HCT116 (cell line): Measurements from ENCODE around the gene AP3D1. TPM values are rescaled to one million over a fixed set of nuclear protein-coding genes. Genes with fewer than 3 reads are reported as not detected.
A peak's percentile ranks its signal among the peaks of the same experiment; 100 is the strongest.

Experiments used
- ATAC-seq: fragments of 200-7000 bp; cut with Tn5 transposase; 2 replicates; pipeline ENCODE4 v1.9.1; 2020; ENCODE audit warnings: mild to moderate bottlenecking, moderate library complexity
- BruUV-seq: library from RNA; stranded (reverse); fragments of 400-500 nt; replicated peaks from 2 replicates; lab custom pipeline; 2021; lab: Mats Ljungman, UMichigan
- CTCF ChIA-PET: fragments of 300-600 bp; sonication (Branson Sonifier 250); formaldehyde crosslinking; loops from one replicate; lab custom pipeline; 2021; ENCODE audit warnings: antibody characterized with exemption; lab: Charles Lee
- POLR2A ChIA-PET: fragments of 300-600, 350-600 bp; sonication (Branson Sonifier 250); formaldehyde crosslinking; loops from one replicate; lab custom pipeline; 2021; ENCODE audit warnings: antibody characterized with exemption; lab: Charles Lee
- RAD21 ChIA-PET, 2 experiments: fragments of 300-600 bp; sonication (Branson Sonifier 250); formaldehyde crosslinking; loops; one replicate each; lab custom pipeline; 2023; ENCODE audit warnings: low total read pairs in 2 of 2; ENCODE audit not compliant: uncharacterized antibody in 2 of 2, unreplicated experiment in 2 of 2, low non-redundant PET in 1 of 2; lab: Charles Lee
- DNase-seq: peaks from one replicate; pipeline ENCODE4 v3.0.0-alpha.2; 2010; ENCODE audit warnings: low read depth, low spot score
- H2AFZ ChIP-seq: fragments of 200-600 bp; shearing (Covaris generic), sonication (generic); 2 replicates; pipeline ENCODE4 v1.6.1; 2017; ENCODE audit warnings: low read depth, mixed run types, mixed read lengths, antibody characterized with exemption, low read length; ENCODE audit not compliant: poor library complexity, severe bottlenecking
- H3K27ac ChIP-seq: 2 replicates; pipeline ENCODE4 v1.5.1; 2012; ENCODE audit warnings: low read depth, low read length
- H3K27me3 ChIP-seq: fragments of 200-600 bp; sonication (generic); 2 replicates; pipeline ENCODE4 v1.6.1; 2016; ENCODE audit warnings: mixed run types, low read length, mixed read lengths; ENCODE audit not compliant: insufficient read depth
- H3K36me3 ChIP-seq, 2 experiments: fragments of 200-500 bp in 1 of 2; fragments of 200-600 bp in 1 of 2; sonication (Bioruptor generic) in 1 of 2; sonication (generic) in 1 of 2; 2 replicates each; pipeline versions ENCODE4 v1.5.1 to v1.6.1; 2014 to 2016; ENCODE audit warnings: low read length in 2 of 2, inconsistent platforms in 1 of 2, mixed read lengths in 1 of 2, mixed run types in 1 of 2; ENCODE audit not compliant: insufficient read depth in 2 of 2, control insufficient read depth in 1 of 2
- H3K4me1 ChIP-seq, 2 experiments: fragments of 200-600 bp in 1 of 2; sonication (generic) in 1 of 2; 2 replicates each; pipeline versions ENCODE4 v1.5.1 to v1.6.1; 2012 to 2017; ENCODE audit warnings: low read length in 2 of 2, inconsistent platforms in 1 of 2, mild to moderate bottlenecking in 1 of 2, mixed read lengths in 1 of 2, mixed run types in 1 of 2, moderate library complexity in 1 of 2; ENCODE audit not compliant: insufficient read depth in 2 of 2, control insufficient read depth in 1 of 2
- H3K4me2 ChIP-seq: fragments of 200-600 bp; sonication (generic); 2 replicates; pipeline ENCODE4 v1.6.1; 2017; ENCODE audit warnings: mixed run types, low read length, mixed read lengths
- H3K4me3 ChIP-seq, 2 experiments: fragments of 200-600 bp in 1 of 2; sonication (generic) in 1 of 2; replicated peaks in 1 of 2; 2 replicates each; pipeline ENCODE4 v1.5.1; 2011 to 2016; ENCODE audit warnings: low read length in 2 of 2, control low read depth in 1 of 2, low read depth in 1 of 2, mild to moderate bottlenecking in 1 of 2, mixed read lengths in 1 of 2, mixed run types in 1 of 2
- H3K79me2 ChIP-seq: fragments of 200-600 bp; sonication (generic); 2 replicates; pipeline ENCODE4 v1.6.1; 2017; ENCODE audit warnings: mild to moderate bottlenecking, mixed run types, low read length, moderate library complexity, mixed read lengths; ENCODE audit not compliant: insufficient read depth
- H3K9ac ChIP-seq: fragments of 200-600 bp; sonication (generic); 2 replicates; pipeline ENCODE4 v1.6.1; 2016; ENCODE audit warnings: low read length, mixed read lengths
- H3K9me2 ChIP-seq: fragments of 200-600 bp; sonication (generic), shearing (Covaris generic); 2 replicates; pipeline ENCODE4 v1.6.1; 2017; ENCODE audit warnings: mixed run types, mild to moderate bottlenecking, moderate library complexity; ENCODE audit not compliant: insufficient read depth
- H3K9me3 ChIP-seq, 2 experiments: fragments of 200-500 bp in 1 of 2; fragments of 200-600 bp in 1 of 2; sonication (Bioruptor generic) in 1 of 2; sonication (generic) in 1 of 2; 2 replicates each; pipeline ENCODE4 v1.6.1; 2014 to 2017; ENCODE audit warnings: low read length in 2 of 2, mixed read lengths in 2 of 2, inconsistent platforms in 1 of 2, low read depth in 1 of 2, mild to moderate bottlenecking in 1 of 2, mixed run types in 1 of 2, moderate library complexity in 1 of 2; ENCODE audit not compliant: control insufficient read depth in 1 of 2, insufficient read depth in 1 of 2
- H4K20me1 ChIP-seq: fragments of 200-600 bp; sonication (generic), shearing (Covaris generic); 2 replicates; pipeline ENCODE4 v1.6.1; 2017; ENCODE audit warnings: mixed run types, mild to moderate bottlenecking, moderate library complexity; ENCODE audit not compliant: insufficient read depth
- EGR1 ChIP-seq: IDR thresholded peaks from 2 replicates; pipeline ENCODE4 v1.6.1; 2012; ENCODE audit warnings: low read depth
- SIN3A ChIP-seq: IDR thresholded peaks from 2 replicates; pipeline ENCODE4 v1.6.1; 2012; ENCODE audit warnings: low read depth
- ZFX ChIP-seq: fragments of 450-650 bp; IDR thresholded peaks from 2 replicates; pipeline ENCODE4 v1.6.1; 2017
- intact Hi-C: fragments of 100-400 bp; cut with micrococcal nuclease; formaldehyde crosslinking; loops from 2 replicates; pipeline ENCODE4 v1.10.0; 2022
- total RNA-seq: library from RNA; stranded (reverse); gene quantifications from one replicate; pipeline ENCODE4 v1.2.1, GENCODE V29; 2021; ENCODE audit not compliant: unreplicated experiment
- TF ChIP-seq, protein P1 (sequence below): IDR thresholded peaks from 2 replicates; pipeline ENCODE4 v1.6.1; 2012

AP3D1 gene
- total RNA-seq, 1 experiment from 2014 or later = 137 TPM

- peak overlapping the region; percentile 84 for H3K27ac ChIP-seq
- CTCF ChIA-PET = no interaction called here
- DNase-seq = no peak
- H3K4me3 ChIP-seq = peak overlapping the region; percentile 96 to 100
- peak overlapping the region; percentile 82 for H3K4me2 ChIP-seq
- no peak overlapping the region for H2AFZ ChIP-seq
- ATAC-seq = peak; percentile 10
- intact Hi-C loops = loop anchor here (5.0 to 10.0 kb wide), 5 partner anchors 119 to 464 kb away; partner anchors contain the start of genes ADAT3, BTBD2 and SCAMP4
- H3K79me2 ChIP-seq = peaks cover 53% of the 10 kb centered on the region
- H3K4me1 ChIP-seq = peaks cover 41 to 53% of the 10 kb centered on the region in 2 experiments
- H3K9me2 ChIP-seq = no peaks in the 10 kb centered on the region
- POLR2A ChIA-PET = no interaction called here
- peaks cover 0 to 6% of the 10 kb centered on the region in 2 experiments; a peak in 2 of 4 replicates for H3K36me3 ChIP-seq
- no TSS peak for BruUV-seq
- H3K9ac ChIP-seq = peak overlapping the region; percentile 99
- RAD21 ChIA-PET = no interaction called here
- no peaks in the 10 kb centered on the region for H3K9me3 ChIP-seq
- no peaks in the 10 kb centered on the region; the same call in 1 of the 2 replicates for H4K20me1 ChIP-seq
- no peaks in the 10 kb centered on the region for H3K27me3 ChIP-seq
- no peak for TF ChIP-seq SIN3A
- TF ChIP-seq ZFX = peak; percentile 99
These were observed 500 bp downstream of the AP3D1 start for GRCh38 chr19:2150794-2151338.

DNA sequence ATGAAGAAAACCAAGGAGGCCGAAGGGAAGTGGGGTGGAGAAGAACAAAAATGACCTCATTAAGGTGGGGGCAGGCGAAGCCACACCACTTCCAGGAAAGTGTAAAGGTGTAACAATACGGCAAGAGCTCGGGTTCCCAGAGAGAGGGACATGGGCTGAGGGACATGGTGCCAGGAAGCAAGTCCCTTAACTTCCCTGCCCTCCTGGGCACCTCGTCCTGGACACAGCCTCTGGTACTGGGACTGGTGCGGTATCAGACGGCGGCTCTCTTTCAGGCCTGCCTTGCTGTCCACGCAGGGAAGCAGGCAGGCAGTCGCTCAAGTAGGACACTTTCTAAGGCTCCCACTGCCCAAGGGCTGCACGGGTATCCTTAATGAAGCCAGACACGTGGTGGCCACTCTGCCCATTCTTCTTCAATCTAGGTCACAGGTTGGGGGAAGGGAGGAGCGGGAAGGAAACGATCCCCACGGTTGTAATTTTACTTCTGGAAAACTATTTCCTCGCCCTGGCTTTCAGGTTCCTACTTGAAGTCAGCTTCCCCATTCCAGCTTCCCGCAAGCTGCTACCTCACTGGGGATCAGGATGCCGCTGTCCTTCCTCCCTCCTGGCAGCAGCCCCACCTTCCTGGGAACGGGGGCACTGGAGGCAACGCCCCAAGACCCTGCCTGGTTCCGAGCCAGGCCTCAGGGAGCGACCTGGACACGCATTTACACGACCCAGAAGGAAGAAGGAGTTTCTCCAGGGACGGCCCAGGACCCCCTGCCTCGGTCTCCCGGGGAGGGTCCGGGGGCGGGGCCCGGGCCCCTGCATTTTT lies 1.2 kb downstream of the AP3D1 start:
- Histone ChIP-seq H3K4me1 (peaks cover 36 to 46% of the 10 kb centered on the region in 2 experiments), H3K9me3 (no peaks in the 10 kb centered on the region), H3K36me3 (peaks cover 0 to 6% of the 10 kb centered on the region in 2 experiments; a peak in 2 of 4 replicates), H3K27me3 (no peaks in the 10 kb centered on the region), H2AFZ (no peak overlapping the region), H3K9me2 (no peaks in the 10 kb centered on the region), H3K79me2 (peaks cover 60% of the 10 kb centered on the region), H3K9ac (peak overlapping the region; percentile 99), H4K20me1 (no peaks in the 10 kb centered on the region; the same call in 1 of the 2 replicates), H3K27ac (peak overlapping the region; percentile 84), H3K4me3 (peak overlapping the region; percentile 96 to 100), H3K4me2 (peak overlapping the region; percentile 82)
- no TSS peak for BruUV-seq
- RAD21 ChIA-PET = no interaction called here
- POLR2A ChIA-PET = interaction anchor here (1.1 kb wide), 1 partner anchor 20 kb away, joined by 6 read pairs; no protein-coding TSS in a partner anchor
- TF ChIP-seq, protein P1, sequence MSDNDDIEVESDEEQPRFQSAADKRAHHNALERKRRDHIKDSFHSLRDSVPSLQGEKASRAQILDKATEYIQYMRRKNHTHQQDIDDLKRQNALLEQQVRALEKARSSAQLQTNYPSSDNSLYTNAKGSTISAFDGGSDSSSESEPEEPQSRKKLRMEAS = peak; percentile 69; the same call in 1 of the 2 replicates
- TF ChIP-seq EGR1 = no peak
- CTCF ChIA-PET = no interaction called here
- no peak for ATAC-seq
- intact Hi-C loops = loop anchor here (5.0 to 10.0 kb wide), 5 partner anchors 118 to 465 kb away; partner anchors contain the start of genes ADAT3, BTBD2 and SCAMP4
- DNase-seq = no peak
